Measurements from ENCODE around the gene FMNL3.

Gene FMNL3

DNA sequence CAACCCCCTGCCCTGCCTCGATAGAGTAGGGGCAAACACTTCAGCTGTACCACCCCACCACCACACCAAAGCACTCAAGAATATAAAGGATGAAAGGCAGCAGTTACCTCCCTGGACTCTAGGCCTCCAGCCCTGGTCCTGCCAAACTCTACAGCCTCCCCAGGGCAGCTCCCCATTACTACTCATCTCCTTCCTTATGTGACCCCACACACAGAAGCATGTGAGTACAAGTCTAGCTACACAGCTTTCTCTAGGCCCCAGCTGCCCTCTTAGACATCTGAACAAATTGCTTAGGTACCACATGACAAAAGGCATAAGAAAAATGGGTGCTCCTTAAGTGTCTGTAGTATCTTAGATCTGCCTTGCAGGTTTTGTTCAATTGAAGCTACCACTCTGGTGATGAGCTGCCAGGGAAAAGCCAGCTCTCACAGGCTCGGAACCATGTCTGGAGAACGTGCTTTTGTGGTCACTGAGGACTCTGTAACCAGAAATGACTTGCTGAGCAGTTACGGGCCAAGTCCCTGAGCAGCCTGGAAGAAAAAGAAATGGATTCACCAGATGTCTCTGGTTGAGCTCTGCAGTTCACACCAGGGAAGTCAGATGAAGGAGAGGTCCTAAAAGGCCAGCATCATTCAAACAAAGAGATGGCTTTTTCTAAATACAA lies 32.8 kb downstream of the FMNL3 start:
- DNase-seq = no peak

DNA sequence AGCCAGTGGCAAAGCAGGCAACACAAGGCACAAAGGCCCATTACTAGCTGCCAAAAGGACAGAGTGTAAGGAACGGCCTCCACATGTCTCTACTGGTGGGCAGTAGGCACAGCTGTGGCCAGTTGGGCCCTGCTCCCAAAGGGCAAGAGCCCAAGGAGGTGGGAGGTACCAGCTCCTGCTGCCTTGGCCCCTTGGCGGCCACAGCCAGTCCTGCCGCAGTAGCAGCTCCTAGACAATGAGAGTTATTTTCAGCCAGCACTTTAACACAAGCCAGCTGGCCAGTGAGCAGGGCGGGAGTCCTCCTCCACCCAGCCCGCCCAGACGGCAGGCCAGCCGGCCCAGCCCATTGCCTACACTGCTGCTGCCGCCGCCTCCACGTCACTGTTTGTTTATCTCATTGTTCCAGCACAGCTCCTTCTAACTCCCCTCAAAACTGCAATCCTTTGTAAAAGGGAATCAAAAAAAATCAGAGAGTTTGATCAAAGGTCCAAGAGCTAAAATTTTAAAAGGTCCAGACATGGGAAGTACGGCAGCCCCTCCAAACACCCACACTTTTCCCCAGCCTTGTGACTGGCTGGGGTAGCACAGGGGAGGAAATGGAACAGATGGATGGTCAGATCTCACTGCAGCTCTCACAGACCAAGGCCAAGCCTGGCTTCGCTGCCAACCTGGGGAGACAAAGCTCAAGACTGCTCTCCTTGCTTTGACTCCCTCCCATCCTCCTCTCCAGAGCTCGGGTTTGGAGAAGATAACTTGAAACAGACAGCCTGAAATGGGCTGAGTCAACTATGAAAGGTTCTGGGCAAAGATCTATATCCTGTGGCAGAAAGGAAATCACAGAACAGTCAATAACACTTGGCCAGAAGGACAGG lies 33.5 kb downstream of the FMNL3 start:
- no peak for DNase-seq

DNA sequence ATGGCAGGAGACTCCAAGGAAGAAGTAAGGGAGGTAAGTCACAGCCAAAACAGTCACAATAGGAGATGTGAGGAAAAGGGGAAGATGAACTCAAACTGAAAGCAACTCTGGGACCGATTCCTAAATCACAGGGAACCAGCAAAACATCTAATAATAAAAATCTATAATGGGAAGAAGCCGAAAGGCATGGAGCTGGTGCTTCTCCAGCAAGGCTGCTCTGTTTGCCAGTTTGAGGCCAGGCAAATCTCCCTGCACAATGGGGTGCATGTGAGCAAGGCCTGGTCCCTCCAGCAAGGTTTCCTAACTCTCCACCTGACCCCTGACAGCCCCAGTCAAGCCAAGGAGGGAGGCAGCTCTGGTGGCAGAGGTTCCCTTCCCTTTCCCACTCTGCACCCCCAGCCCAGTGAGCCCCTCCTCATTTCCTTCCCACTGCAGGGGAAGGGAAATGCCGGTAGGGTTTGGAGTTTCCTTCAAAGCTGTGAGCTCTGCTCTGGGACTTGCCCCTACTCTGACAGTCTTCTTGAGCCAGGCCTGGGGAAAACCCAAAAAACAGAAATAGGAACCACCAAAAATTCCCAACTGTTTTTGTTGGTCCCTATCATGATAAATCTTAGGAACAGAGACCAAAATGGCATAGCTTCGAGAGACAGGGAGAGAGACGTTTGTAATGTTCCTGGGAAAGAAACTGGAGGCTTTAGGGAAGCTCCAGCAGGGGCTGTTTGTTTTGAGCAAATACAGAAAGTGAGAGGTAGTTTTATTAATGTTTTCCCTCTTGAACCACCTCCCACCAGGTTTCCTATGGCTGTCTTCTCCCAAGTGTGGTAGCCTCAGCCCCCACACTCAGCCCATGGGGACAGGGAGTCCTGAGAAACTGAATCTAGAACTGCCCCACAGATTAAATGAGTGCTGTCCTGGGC lies 34.6 kb downstream of the FMNL3 start:
- DNase-seq = no peak

- peak; percentile 43 to 74 for DNase-seq
Measured at GRCh38 chr12:49671031-49671765, 36.0 kb downstream of the FMNL3 start.

DNA sequence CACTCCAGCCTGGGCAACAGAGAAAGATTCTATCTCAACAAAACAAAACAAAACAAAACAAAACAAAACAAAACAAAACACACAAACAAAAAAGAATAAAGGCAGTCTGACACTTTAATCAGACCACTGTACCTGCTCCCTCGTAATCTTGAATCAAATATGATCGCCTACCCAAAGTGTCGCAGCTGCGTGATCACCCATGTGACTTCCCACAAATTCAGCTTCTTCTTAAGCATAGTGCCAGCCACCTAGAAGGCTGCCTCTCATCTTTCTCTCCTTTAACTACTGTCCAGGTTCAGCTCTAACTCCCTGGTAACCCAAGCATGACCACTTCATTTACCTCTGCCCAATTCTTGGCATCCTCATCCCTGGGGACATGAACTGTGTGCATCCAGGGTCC lies 37.4 kb downstream of the FMNL3 start:
- peak in 1 of 2 experiments; percentile 35 for DNase-seq

DNA sequence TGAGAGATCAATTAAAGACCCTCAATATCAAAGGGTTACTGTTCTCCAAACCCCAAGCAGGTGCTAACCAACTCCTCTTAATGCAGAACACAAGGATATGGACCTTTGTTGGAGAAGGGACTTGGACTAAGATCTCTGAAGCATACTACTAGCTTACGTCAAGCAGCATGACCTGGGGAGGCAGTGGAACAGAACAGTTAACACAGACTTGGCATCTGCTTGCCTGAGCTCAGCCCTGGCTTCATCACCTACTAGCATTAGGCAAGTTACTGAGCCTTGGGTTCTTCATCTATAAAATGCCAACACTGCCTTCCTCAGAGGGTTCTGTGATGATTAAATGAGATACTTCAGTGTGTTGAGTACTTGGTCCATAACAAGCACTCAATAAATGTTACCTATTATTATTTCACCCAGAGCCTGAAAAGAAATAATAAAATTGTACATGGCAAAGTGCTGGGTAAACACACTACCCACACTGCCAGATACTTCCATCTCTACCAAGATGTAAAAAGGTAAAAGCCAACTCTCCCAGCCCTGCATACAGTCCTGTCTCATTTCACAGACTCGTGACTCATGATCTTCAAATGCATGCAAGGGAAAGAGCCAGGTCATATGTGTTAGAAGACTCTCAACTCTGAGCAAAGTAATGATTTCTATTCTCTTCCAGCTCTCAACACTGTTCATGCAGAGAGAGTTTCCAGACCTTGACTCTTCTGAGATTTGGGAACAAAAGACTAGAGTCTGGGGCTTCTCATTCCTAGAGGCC lies 39.7 kb downstream of the FMNL3 start:
- no peak for DNase-seq

- DNase-seq = no peak
Measured at GRCh38 chr12:49666176-49666575, 41.0 kb downstream of the FMNL3 start.

GRCh38 chr12:49665384-49665783 lies 41.8 kb downstream of the FMNL3 start:
- no peak for DNase-seq

DNA sequence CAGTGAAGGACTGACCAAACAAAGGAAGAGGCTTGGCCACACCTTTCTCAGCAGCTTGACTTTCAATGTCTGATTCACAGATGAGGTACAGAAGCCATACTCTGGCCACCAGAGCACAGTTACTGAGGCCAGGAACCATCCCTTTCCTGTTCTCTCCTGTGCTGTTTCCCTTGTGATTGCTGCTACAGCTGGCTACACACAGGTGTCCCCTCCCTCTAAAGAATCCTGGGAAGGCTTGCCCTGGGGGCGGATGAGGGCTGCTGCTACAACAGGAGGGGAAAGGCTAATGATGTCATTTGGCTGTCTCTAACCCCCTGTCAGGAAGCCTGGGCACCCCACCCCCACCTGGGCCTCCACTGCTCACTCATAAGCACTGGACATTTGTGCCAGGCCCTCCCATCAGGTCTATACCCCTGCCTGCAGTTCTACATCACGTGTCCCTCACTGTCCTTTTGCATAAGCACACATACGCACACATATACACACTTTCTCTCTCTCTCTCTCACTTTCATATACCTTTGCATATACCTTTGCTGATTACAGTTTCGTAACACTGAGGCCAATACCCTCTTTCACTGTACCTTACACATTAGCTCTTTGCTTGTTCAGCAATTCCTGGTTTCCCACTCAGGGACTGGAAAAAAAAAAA lies 42.5 kb downstream of the FMNL3 start:
- no peak for DNase-seq

- DNase-seq = no peak
Measured at GRCh38 chr12:49664167-49664566, 43.0 kb downstream of the FMNL3 start.

- peak; percentile 52 to 73 for DNase-seq
Measured at GRCh38 chr12:49662998-49663843, 44.0 kb downstream of the FMNL3 start.

DNA sequence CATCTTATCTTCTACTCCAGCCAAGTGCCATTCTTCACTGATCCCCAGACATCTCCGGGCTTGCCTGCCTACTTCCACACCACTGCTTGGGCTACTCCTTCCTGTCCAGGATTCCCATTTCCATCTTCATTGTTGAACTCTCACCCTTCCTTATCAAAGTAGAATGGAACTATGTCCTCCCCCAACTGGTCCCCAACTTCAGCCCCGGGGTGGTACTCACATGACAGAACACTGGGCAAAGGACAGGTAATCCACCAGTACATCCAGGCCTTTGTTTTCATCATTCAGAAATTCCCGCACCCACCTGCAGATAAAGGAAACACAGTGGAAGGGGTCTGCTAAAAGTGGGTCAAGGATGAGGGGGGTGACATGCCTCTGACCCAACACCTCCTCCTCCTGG lies 45.5 kb downstream of the FMNL3 start:
- DNase-seq = no peak

DNA sequence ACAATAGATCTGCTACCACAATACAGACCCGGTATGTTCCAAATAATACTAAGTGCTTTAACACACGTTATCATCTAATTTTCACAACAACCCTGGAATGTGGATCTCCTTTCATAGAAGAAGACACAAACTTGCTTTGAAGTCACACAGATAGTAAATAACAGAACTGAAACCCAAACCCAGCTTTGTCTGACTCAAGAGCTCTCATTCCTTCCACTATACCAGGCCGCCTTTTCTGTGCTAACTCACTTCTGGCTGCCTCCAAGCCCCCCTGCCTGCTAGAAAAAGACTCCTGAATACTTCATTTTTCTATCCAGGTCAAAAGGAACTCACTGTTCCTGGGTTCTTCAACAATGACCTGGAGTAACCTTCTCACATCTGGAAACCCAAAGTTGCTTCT lies 46.0 kb downstream of the FMNL3 start:
- peak in 1 of 2 experiments; percentile 33 for DNase-seq

DNA sequence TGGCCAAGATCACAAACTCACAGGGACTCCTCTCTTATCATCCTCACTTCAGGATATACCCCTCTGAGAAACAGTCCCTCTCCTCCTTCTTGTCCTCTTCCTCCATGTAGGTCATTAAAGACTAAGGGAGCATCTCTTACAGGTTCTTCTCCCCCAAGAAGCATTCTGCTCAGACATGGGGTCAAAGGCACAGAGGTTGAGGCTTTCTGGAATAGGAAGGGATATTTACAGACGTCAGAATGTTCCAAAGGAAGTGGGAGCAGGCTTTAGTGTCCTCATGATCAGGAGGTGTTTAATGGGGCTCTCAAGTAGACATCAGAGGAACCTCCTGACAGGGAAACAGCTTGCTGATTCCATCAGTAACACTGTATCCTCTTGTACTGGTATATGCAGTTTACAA lies 47.5 kb downstream of the FMNL3 start:
- no peak for DNase-seq

- DNase-seq = no peak
Measured at GRCh38 chr12:49658276-49658675, 48.9 kb downstream of the FMNL3 start.

DNA sequence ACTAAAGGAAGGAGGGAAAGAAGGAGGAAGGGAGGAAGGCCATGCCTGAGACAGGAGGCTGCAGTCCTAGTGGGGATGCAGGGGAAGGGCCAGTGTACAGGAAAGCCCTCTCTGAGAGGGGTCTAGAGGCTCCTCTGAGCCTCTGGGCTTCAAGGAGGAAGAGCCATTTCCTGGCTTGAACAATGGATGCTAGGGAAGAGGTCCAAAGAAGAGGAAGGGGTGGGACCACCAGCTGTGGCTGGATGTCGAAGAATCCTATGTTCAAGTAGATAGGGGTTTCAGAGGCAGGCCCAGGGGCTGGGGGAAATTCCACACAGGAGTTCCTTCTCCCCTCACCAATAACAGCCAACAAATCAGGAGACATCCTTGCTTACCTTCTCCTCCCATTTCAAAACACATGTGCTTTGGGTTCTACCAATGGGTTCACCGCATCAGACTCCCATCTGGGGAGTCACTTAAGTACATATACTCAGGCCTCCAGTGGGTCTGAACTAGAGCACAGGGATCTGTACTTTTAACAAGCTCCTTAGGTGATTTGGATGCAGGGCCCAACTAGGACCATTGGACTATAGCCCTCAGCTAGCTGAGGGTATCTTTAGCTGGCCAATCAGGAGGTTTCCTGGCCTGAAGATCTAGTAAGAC lies 51.5 kb downstream of the FMNL3 start:
- no peak for DNase-seq

DNA sequence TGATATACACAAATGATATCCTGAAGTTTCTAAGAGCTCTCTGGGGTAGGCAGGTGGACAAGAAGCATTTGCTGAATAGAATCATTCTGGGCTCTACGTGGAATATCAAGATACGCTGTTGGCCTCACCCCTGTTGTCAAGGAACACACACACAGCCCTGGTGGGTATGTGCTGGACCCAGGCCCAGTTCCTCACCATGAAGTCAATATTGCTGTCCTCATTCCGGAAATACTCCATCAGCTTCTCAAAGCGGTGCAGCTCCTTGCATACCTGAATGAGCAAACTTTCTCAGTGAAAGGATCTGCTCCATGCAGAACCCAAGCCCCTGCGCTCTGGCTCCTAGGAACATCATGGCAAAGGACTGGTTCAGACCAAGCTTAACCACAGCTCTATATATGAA lies 52.5 kb downstream of the FMNL3 start:
- DNase-seq = no peak

DNA sequence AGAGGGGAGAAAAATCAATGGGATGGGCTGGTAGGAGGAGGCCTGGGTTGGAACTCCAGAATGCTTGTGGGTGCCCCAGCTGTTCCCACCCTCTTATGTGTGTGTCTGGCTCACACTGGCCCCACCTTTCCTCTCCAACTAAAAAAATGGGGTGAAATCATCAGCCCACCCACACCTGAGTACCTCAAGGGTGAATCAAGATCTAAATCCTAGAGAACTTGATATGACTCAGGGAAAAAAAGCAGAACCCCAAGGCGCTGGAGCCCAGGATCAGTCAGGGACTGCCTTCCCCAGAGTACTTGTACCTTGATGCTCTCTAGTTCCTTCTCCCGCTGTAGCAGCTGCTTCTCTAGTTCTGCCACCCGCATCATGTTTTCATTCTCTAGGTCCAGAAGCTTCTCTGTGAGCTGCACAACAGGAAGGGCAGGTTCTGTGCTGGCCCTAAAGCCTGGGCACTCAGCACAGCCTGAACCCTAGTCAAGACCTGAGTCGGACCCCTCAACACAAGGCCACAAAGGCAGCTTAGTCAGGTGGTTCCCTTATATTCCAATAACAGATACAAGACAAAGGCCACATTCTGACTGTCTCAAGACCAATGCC lies 54.2 kb downstream of the FMNL3 start:
- no peak for DNase-seq

- no peak for DNase-seq
Measured at GRCh38 chr12:49651855-49652254, 55.4 kb downstream of the FMNL3 start.
